Tibial nerve (tissue), 4 donors: ENCODE measurements around the gene FDXR.

ENCODE experiments used
- CTCF ChIP-seq, 5 experiments: fragments of 200-600 bp in 3 of 5; fragments of 450-650 bp in 2 of 5; sonication (generic) in 3 of 5; IDR thresholded peaks; one replicate each; pipeline ENCODE4 v1.5.1; 2016 to 2019; ENCODE audit warnings: antibody characterized with exemption in 5 of 5, mild to moderate bottlenecking in 3 of 5, moderate library complexity in 2 of 5
- EP300 ChIP-seq, 2 donors: sonication (generic); formaldehyde crosslinking; IDR thresholded peaks; one replicate each; pipeline ENCODE4 v1.6.1; 2017; ENCODE audit warnings: antibody characterized with exemption in 2 of 2, mild to moderate bottlenecking in 1 of 2
- POLR2A ChIP-seq, 2 donors: fragments of 450-650 bp; IDR thresholded peaks; one replicate each; pipeline ENCODE4 v1.6.1; 2017; ENCODE audit warnings: antibody characterized with exemption in 2 of 2, mild to moderate bottlenecking in 2 of 2, moderate library complexity in 2 of 2

DNA sequence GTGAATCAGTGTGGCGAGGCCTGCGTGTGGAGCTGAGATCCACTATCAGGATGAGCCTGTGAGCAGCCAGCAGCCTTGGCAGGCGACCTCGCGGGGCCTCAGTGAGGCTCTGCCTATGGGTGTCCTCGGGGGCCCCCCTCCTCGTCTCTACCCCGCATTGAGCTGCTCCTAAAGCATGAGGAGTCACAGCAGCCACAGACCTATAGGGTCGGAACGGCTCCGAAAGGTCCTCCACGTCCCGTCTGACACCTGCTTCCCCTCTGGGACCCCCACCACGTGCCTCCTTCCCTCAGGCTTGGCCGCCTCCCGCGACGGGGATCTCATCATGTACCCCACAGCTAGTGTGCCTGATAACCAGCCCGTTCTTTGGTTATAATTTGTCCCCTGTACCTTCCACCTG lies 41.9 kb downstream of the FDXR start:
- TF ChIP-seq POLR2A (IDR thresholded peaks at IDR 0.05) (no peak), CTCF (IDR thresholded peaks at IDR 0.05) (no peak), EP300 (IDR thresholded peaks at IDR 0.05) (no peak)
